HepG2 (cell line): ENCODE results near the gene CNTD1. TPM values are rescaled to one million over a fixed set of nuclear protein-coding genes. Genes with fewer than 3 reads are reported as not detected.

Experiments used
- ARID2 ChIP-seq: sonication (generic); formaldehyde crosslinking; IDR thresholded peaks from 2 replicates; pipeline ENCODE4 v1.8.1; 2022; ENCODE audit warnings: mild to moderate bottlenecking, missing genetic modification reagents, borderline replicate concordance
- ATF4 ChIP-seq, 2 experiments: fragments of 450-650 bp in 1 of 2; sonication (generic) in 1 of 2; formaldehyde crosslinking; IDR thresholded peaks; 2 replicates each; pipeline versions ENCODE4 v1.5.0 to v1.8.0; 2020 to 2022; ENCODE audit warnings: mild to moderate bottlenecking in 1 of 2, missing genetic modification reagents in 1 of 2
- CC2D1A ChIP-seq: sonication (generic); formaldehyde crosslinking; IDR thresholded peaks from 2 replicates; pipeline ENCODE4 v1.8.1; 2023; ENCODE audit warnings: mild to moderate bottlenecking, missing genetic modification reagents
- CREB1 ChIP-seq, 2 experiments: fragments of 450-650 bp in 1 of 2; IDR thresholded peaks; 2 replicates each; pipeline ENCODE4 v1.6.1; 2016 to 2017; ENCODE audit warnings: control low read depth in 1 of 2, mild to moderate bottlenecking in 1 of 2, missing compliant biosample characterization in 1 of 2, missing genetic modification characterization in 1 of 2
- FOXK1 ChIP-seq: sonication (generic); formaldehyde crosslinking; IDR thresholded peaks from 2 replicates; pipeline ENCODE4 v1.4.0; 2020; ENCODE audit warnings: low read depth, missing genetic modification reagents, borderline replicate concordance
- LRRFIP1 ChIP-seq: sonication (generic); formaldehyde crosslinking; conservative IDR thresholded peaks from 2 replicates; pipeline ENCODE4 v1.4.0; 2020; ENCODE audit warnings: missing genetic modification reagents
- POGZ ChIP-seq: sonication (generic); formaldehyde crosslinking; IDR thresholded peaks from 2 replicates; pipeline ENCODE4 v1.4.0; 2020; ENCODE audit warnings: mild to moderate bottlenecking, missing genetic modification reagents
- PPARG ChIP-seq: conservative IDR thresholded peaks from 2 replicates; pipeline ENCODE4 v1.6.1; 2016; ENCODE audit warnings: missing biosample characterization, missing genetic modification reagents
- SIX4 ChIP-seq: sonication (generic); formaldehyde crosslinking; IDR thresholded peaks from 2 replicates; pipeline ENCODE4 v1.4.0; 2020; ENCODE audit warnings: missing genetic modification reagents
- SMAD3 ChIP-seq: sonication (generic); formaldehyde crosslinking; IDR thresholded peaks from 2 replicates; pipeline ENCODE4 v1.4.0; 2020; ENCODE audit warnings: missing genetic modification reagents
- THAP11 ChIP-seq: IDR thresholded peaks from 2 replicates; pipeline ENCODE4 v1.6.1; 2016; ENCODE audit warnings: missing biosample characterization, missing genetic modification reagents
- ZNF362 ChIP-seq: sonication (generic); formaldehyde crosslinking; IDR thresholded peaks from 2 replicates; pipeline ENCODE4 v1.4.0; 2020; ENCODE audit warnings: missing genetic modification reagents, mild to moderate bottlenecking, borderline replicate concordance
- ZNF589 ChIP-seq: sonication (generic); formaldehyde crosslinking; conservative IDR thresholded peaks from 2 replicates; pipeline ENCODE4 v1.8.0; 2022; ENCODE audit warnings: mild to moderate bottlenecking, moderate library complexity, missing genetic modification reagents
- ZNF646 ChIP-seq: sonication (generic); formaldehyde crosslinking; IDR thresholded peaks from 2 replicates; pipeline ENCODE4 v1.9.0; 2021; ENCODE audit warnings: mild to moderate bottlenecking, missing genetic modification reagents
- ZNF746 ChIP-seq: sonication (generic); formaldehyde crosslinking; IDR thresholded peaks from 2 replicates; pipeline ENCODE4 v1.8.0; 2022; ENCODE audit warnings: mild to moderate bottlenecking, missing genetic modification reagents
- polyA plus RNA-seq, 8 experiments: library from polyadenylated mRNA; depleted of rRNA in 3 of 8; stranded (reverse) in 7 of 8; unstranded in 1 of 8; fragments of >200 nt; fragmentation: Illumina TruSeq in 4 of 8; extraction: Trizol in 4 of 8; gene quantifications; 2 replicates each; pipeline versions ENCODE4 v1.2.1 to v1.2.3, GENCODE V29; 2011 to 2016; ENCODE audit warnings: low read depth in 4 of 8, missing spikeins in 1 of 8, mixed read lengths in 1 of 8; ENCODE audit not compliant: insufficient read depth in 1 of 8
- total RNA-seq, 5 experiments: library from RNA; depleted of rRNA; stranded (reverse); fragments of >200 nt; fragmentation: Illumina TruSeq; extraction: Trizol; gene quantifications; 2 replicates each; pipeline ENCODE4 v1.2.3, GENCODE V29; 2016; ENCODE audit warnings: low read depth in 1 of 5
- TF ChIP-seq, protein P1 (sequence below): sonication (generic); formaldehyde crosslinking; IDR thresholded peaks from 2 replicates; pipeline ENCODE4 v1.4.0; 2020; ENCODE audit warnings: missing genetic modification reagents

Gene CNTD1
- total and polyA plus RNA-seq, 2 of the 13 experiments (the other 11 are each of a cell fraction or from before 2014, with no cell fraction given) = 0.11 to 0.15 TPM

GRCh38 chr17:42803074-42803883 is 4.6 kb downstream of the CNTD1 start (continued):
- TF ChIP-seq ZNF646 (CRISPR knock-in tag) = no peak
- no peak for TF ChIP-seq FOXK1 (CRISPR knock-in tag)
- TF ChIP-seq, protein P1, sequence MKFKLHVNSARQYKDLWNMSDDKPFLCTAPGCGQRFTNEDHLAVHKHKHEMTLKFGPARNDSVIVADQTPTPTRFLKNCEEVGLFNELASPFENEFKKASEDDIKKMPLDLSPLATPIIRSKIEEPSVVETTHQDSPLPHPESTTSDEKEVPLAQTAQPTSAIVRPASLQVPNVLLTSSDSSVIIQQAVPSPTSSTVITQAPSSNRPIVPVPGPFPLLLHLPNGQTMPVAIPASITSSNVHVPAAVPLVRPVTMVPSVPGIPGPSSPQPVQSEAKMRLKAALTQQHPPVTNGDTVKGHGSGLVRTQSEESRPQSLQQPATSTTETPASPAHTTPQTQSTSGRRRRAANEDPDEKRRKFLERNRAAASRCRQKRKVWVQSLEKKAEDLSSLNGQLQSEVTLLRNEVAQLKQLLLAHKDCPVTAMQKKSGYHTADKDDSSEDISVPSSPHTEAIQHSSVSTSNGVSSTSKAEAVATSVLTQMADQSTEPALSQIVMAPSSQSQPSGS (CRISPR knock-in tag) = no peak; the same call in 1 of the 2 replicates
- TF ChIP-seq ZNF746 (CRISPR knock-in tag) = no peak
- TF ChIP-seq ZNF362 (CRISPR knock-in tag) = no peak
- TF ChIP-seq SMAD3 (CRISPR knock-in tag) = no peak
- no peak for TF ChIP-seq ATF4 (CRISPR knock-in tag; IDR thresholded peaks at IDR 0.05)
- no peak for TF ChIP-seq CREB1 (IDR thresholded peaks at IDR 0.05)
- 0 out of 2 replicates have a peak, but pooled peaks have one; percentile 23 for TF ChIP-seq CREB1 (CRISPR knock-in tag; IDR thresholded peaks at IDR 0.05)
- TF ChIP-seq LRRFIP1 = no peak
- TF ChIP-seq POGZ = peak; percentile 37; the same call in 1 of the 2 replicates
- no peak for TF ChIP-seq CC2D1A (CRISPR knock-in tag)
- TF ChIP-seq ZNF589 = no peak
- TF ChIP-seq THAP11 (CRISPR knock-in tag) = peak; percentile 80
- no peak for TF ChIP-seq SIX4 (CRISPR knock-in tag)
- TF ChIP-seq PPARG = no peak
- no peak for TF ChIP-seq ARID2
